ENCODE measurements around the gene ABCD1.

DNA sequence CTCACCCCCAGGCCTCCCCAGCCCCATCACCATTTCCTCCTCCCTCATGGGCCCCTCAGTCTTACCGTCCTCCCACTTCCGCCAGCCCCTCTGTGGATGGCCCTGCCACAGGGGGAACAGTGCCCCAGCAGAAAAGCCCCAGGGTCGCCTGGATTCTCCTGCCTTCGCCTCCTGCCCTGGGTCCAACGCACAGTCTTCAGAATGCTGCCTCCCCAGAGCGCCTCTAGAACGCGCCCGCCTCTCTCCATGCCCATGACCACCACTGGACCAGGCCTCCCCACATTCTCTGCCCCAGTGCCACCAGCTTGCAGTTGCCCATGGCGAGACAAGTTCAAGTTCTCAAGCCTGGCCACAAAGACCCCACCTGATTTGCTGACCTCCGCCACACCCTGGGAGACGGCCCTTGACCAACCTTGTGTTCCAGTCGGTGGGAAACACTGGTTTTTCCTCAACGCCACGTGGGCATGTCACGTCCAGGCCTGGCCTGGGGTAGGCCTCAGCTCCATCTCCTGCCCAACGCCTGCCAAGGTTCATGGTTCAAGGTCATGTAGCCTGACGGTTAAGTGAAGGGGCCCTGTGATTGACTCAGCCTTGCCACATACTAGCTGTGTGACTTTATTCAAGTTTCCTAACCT, 38.8 kb downstream of the ABCD1 start:
- TF ChIP-seq POLR2AphosphoS5 (IDR thresholded peaks at IDR 0.05; ENCODE audit: low read depth, low read length), result no peak
- no peak for TF ChIP-seq POLR2A (IDR thresholded peaks at IDR 0.05; ENCODE audit: low read depth, low read length)
- TF ChIP-seq TAF1 (IDR thresholded peaks at IDR 0.05; ENCODE audit: low read depth, low read length), result no peak
- no peak for TF ChIP-seq SPI1 (IDR thresholded peaks at IDR 0.05; ENCODE audit: low read depth, low read length)
- no peak for TF ChIP-seq PAX5 (IDR thresholded peaks at IDR 0.05; ENCODE audit: insufficient read depth, low read length, severe bottlenecking)

Measured in GM12891 (cell line).